Smooth muscle cell (in vitro differentiated cells): Measurements from ENCODE around the gene NEMP2. TPM values are rescaled to one million over a fixed set of nuclear protein-coding genes. Genes with fewer than 3 reads are reported as not detected.

Experiments used
- DNase-seq: peaks from one replicate; lab custom pipeline; 2025; ENCODE audit not compliant: unreplicated experiment; lab: John Stamatoyannopoulos, UW
- H2AFZ ChIP-seq: fragments of 200-600 bp; sonication (generic); 2 replicates; pipeline ENCODE4 v1.6.0; 2016; ENCODE audit warnings: antibody characterized with exemption, low read depth, mild to moderate bottlenecking
- H3F3A ChIP-seq: fragments of 200-600 bp; sonication (generic); 2 replicates; pipeline ENCODE4 v1.6.0; 2017; ENCODE audit warnings: antibody characterized with exemption, low read depth
- H3K27ac ChIP-seq: fragments of 200-600 bp; sonication (generic); 2 replicates; pipeline ENCODE4 v1.5.1; 2016; ENCODE audit warnings: low read depth, mild to moderate bottlenecking
- H3K27me3 ChIP-seq: fragments of 200-600 bp; sonication (generic); 2 replicates; pipeline ENCODE4 v1.6.1; 2016; ENCODE audit warnings: low read depth, mild to moderate bottlenecking
- H3K36me3 ChIP-seq: fragments of 200-600 bp; sonication (generic); 2 replicates; pipeline ENCODE4 v1.5.1; 2016; ENCODE audit warnings: low read depth
- H3K4me1 ChIP-seq: fragments of 200-600 bp; sonication (generic); 2 replicates; pipeline ENCODE4 v1.5.1; 2016; ENCODE audit warnings: low read depth
- H3K4me2 ChIP-seq: fragments of 200-600 bp; sonication (generic); 2 replicates; pipeline ENCODE4 v1.6.0; 2016; ENCODE audit warnings: mild to moderate bottlenecking
- H3K4me3 ChIP-seq: fragments of 200-600 bp; sonication (generic); 2 replicates; pipeline ENCODE4 v1.5.1; 2016; ENCODE audit warnings: mild to moderate bottlenecking
- H3K79me2 ChIP-seq: fragments of 200-600 bp; sonication (generic); 2 replicates; pipeline ENCODE4 v1.6.0; 2016; ENCODE audit warnings: low read depth, mild to moderate bottlenecking
- H3K9ac ChIP-seq: fragments of 200-600 bp; sonication (generic); 2 replicates; pipeline ENCODE4 v1.6.0; 2016; ENCODE audit warnings: low read depth
- H3K9me3 ChIP-seq: fragments of 200-600 bp; sonication (generic); replicated peaks from 2 replicates; pipeline ENCODE4 v1.5.1; 2016; ENCODE audit warnings: low read depth
- H4K20me1 ChIP-seq: fragments of 200-600 bp; sonication (generic); 2 replicates; pipeline ENCODE4 v1.6.0; 2016; ENCODE audit warnings: low read depth
- CTCF ChIP-seq: fragments of 200-600 bp; sonication (generic); IDR thresholded peaks from 2 replicates; pipeline ENCODE4 v1.5.1; 2017; ENCODE audit warnings: borderline replicate concordance, mild to moderate bottlenecking, antibody characterized with exemption; ENCODE audit not compliant: insufficient read depth, poor library complexity, severe bottlenecking
- WGBS: methylation state at CpG from one replicate; pipeline ENCODE4 v1.1.7; 2016; ENCODE audit warnings: low lambda C conversion rate; 5-methylcytosine and 5-hydroxymethylcytosine counted together
- polyA plus RNA-seq: library from polyadenylated mRNA; unstranded; fragments of >200 nt; fragmentation: Nextera tagmentation; extraction: Ambion mirVana; gene quantifications from 2 replicates; pipeline ENCODE4 v1.2.1, GENCODE V29; 2016
- total RNA-seq: library from RNA; depleted of rRNA; stranded (reverse); fragments of >200 nt; gene quantifications from 2 replicates; pipeline ENCODE4 v1.2.3, GENCODE V29; 2014

Gene NEMP2
- total and polyA plus RNA-seq, 2 experiments from 2014 or later, result 1.4 to 5.0 TPM

- no peak for DNase-seq
- no peak overlapping the region for H3K27ac ChIP-seq
- H2AFZ ChIP-seq, result no peak overlapping the region
- 95% methylated on average over 3 of the region's 3 CpGs for WGBS
- H4K20me1 ChIP-seq, result no peaks in the 10 kb centered on the region
- H3K79me2 ChIP-seq, result no peaks in the 10 kb centered on the region
- H3K9me3 ChIP-seq, result no peaks in the 10 kb centered on the region
- H3K4me3 ChIP-seq, result no peak overlapping the region
- H3K4me2 ChIP-seq, result no peak overlapping the region
- H3K36me3 ChIP-seq, result no peaks in the 10 kb centered on the region
- no peaks in the 10 kb centered on the region for H3K27me3 ChIP-seq
- no peak overlapping the region for H3K9ac ChIP-seq
- no peaks in the 10 kb centered on the region for H3F3A ChIP-seq
- TF ChIP-seq CTCF, result no peak
- no peaks in the 10 kb centered on the region for H3K4me1 ChIP-seq
Observed at GRCh38 chr2:190550137-190550536, 15.6 kb upstream of the NEMP2 start.

- H3K9me3 ChIP-seq, result no peaks in the 10 kb centered on the region
- no peaks in the 10 kb centered on the region for H3K79me2 ChIP-seq
- H3K27ac ChIP-seq, result no peak overlapping the region
- H3K4me3 ChIP-seq, result no peak overlapping the region
- TF ChIP-seq CTCF, result no peak
- H3K4me2 ChIP-seq, result no peak overlapping the region
- H2AFZ ChIP-seq, result no peak overlapping the region
- H3F3A ChIP-seq, result no peaks in the 10 kb centered on the region
- DNase-seq, result no peak
- no peak overlapping the region for H3K9ac ChIP-seq
- no peaks in the 10 kb centered on the region for H3K27me3 ChIP-seq
- no peaks in the 10 kb centered on the region for H3K4me1 ChIP-seq
- H3K36me3 ChIP-seq, result no peaks in the 10 kb centered on the region
- no peaks in the 10 kb centered on the region for H4K20me1 ChIP-seq
Observed at GRCh38 chr2:190547886-190548285, 13.4 kb upstream of the NEMP2 start.

- Histone ChIP-seq H3K27me3 (no peaks in the 10 kb centered on the region), H3K4me2 (no peak overlapping the region), H4K20me1 (no peaks in the 10 kb centered on the region), H3K79me2 (no peaks in the 10 kb centered on the region), H3K9ac (no peak overlapping the region), H3K36me3 (no peaks in the 10 kb centered on the region), H3K9me3 (peaks cover under 1% of the 10 kb centered on the region), H2AFZ (no peak overlapping the region), H3F3A (no peaks in the 10 kb centered on the region), H3K27ac (no peak overlapping the region), H3K4me1 (no peaks in the 10 kb centered on the region), H3K4me3 (no peak overlapping the region)
- DNase-seq, result no peak
- TF ChIP-seq CTCF, result no peak
- 98% methylated on average over 3 of the region's 3 CpGs for WGBS
Observed at GRCh38 chr2:190546734-190547133, 12.2 kb upstream of the NEMP2 start.

GRCh38 chr2:190545555-190546385 lies 11.2 kb upstream of the NEMP2 start:
- no peak overlapping the region for H3K4me3 ChIP-seq
- WGBS, result 88% methylated on average over 5 of the region's 5 CpGs
- H3K36me3 ChIP-seq, result no peaks in the 10 kb centered on the region
- no peak overlapping the region for H3K9ac ChIP-seq
- no peaks in the 10 kb centered on the region for H4K20me1 ChIP-seq
- no peaks in the 10 kb centered on the region for H3K4me1 ChIP-seq
- H3F3A ChIP-seq, result no peaks in the 10 kb centered on the region
- no peak for TF ChIP-seq CTCF
- H3K4me2 ChIP-seq, result no peak overlapping the region
- H3K27me3 ChIP-seq, result no peaks in the 10 kb centered on the region
- H3K27ac ChIP-seq, result no peak overlapping the region
- no peak overlapping the region for H2AFZ ChIP-seq
- H3K79me2 ChIP-seq, result no peaks in the 10 kb centered on the region
- peaks cover 8% of the 10 kb centered on the region for H3K9me3 ChIP-seq
- no peak for DNase-seq
